HepG2 (cell line): ENCODE data around the gene SYCE3. TPM values are rescaled to one million over a fixed set of nuclear protein-coding genes. Genes with fewer than 3 reads are reported as not detected.

ENCODE experiments used
- BRF2 ChIP-seq: sonication (generic); formaldehyde crosslinking; IDR thresholded peaks from 2 replicates; pipeline ENCODE4 v1.8.1; 2022; ENCODE audit warnings: mild to moderate bottlenecking, missing genetic modification reagents
- DDIT3 ChIP-seq: sonication (generic); formaldehyde crosslinking; IDR thresholded peaks from 2 replicates; pipeline ENCODE4 v1.4.0; 2020; ENCODE audit warnings: mild to moderate bottlenecking, missing genetic modification reagents
- DR1 ChIP-seq: sonication (generic); formaldehyde crosslinking; IDR thresholded peaks from 2 replicates; pipeline ENCODE4 v1.8.0; 2021; ENCODE audit warnings: mild to moderate bottlenecking, missing genetic modification reagents, inconsistent platforms
- ETV5 ChIP-seq: IDR thresholded peaks from 2 replicates; pipeline ENCODE4 v1.6.1; 2018; ENCODE audit warnings: missing biosample characterization, missing genetic modification reagents, inconsistent platforms, borderline replicate concordance
- FOXK2 ChIP-seq: fragments of 450-650 bp; IDR thresholded peaks from 2 replicates; pipeline ENCODE4 v1.6.1; 2016
- KLF11 ChIP-seq: IDR thresholded peaks from 2 replicates; pipeline ENCODE4 v1.6.1; 2016; ENCODE audit warnings: missing compliant biosample characterization
- MAF1 ChIP-seq: sonication (generic); formaldehyde crosslinking; IDR thresholded peaks from 2 replicates; pipeline ENCODE4 v1.5.0; 2020; ENCODE audit warnings: missing genetic modification reagents, borderline replicate concordance
- PAXIP1 ChIP-seq: sonication (generic); formaldehyde crosslinking; conservative IDR thresholded peaks from 2 replicates; pipeline ENCODE4 v1.4.0; 2020; ENCODE audit warnings: mild to moderate bottlenecking, missing genetic modification reagents, moderate library complexity
- STAT5B ChIP-seq: sonication (generic); formaldehyde crosslinking; IDR thresholded peaks from 2 replicates; pipeline ENCODE4 v1.4.0; 2020; ENCODE audit warnings: missing genetic modification reagents
- ZFP1 ChIP-seq: IDR thresholded peaks from 2 replicates; pipeline ENCODE4 v1.6.1; 2016
- ZFP62 ChIP-seq: sonication (generic); formaldehyde crosslinking; IDR thresholded peaks from 2 replicates; pipeline ENCODE4 v1.4.0; 2020; ENCODE audit warnings: missing genetic modification reagents
- ZMYM3 ChIP-seq: sonication (generic); formaldehyde crosslinking; IDR thresholded peaks from 2 replicates; pipeline ENCODE4 v1.5.1; 2020; ENCODE audit warnings: mild to moderate bottlenecking, missing genetic modification reagents
- ZNF274 ChIP-seq: sonication (generic); formaldehyde crosslinking; IDR thresholded peaks from 2 replicates; pipeline ENCODE4 v1.5.1; 2020; ENCODE audit warnings: mild to moderate bottlenecking, missing genetic modification reagents
- ZNF318 ChIP-seq: sonication (generic); formaldehyde crosslinking; IDR thresholded peaks from 2 replicates; pipeline ENCODE4 v1.4.0; 2020; ENCODE audit warnings: mild to moderate bottlenecking, missing genetic modification reagents
- ZNF362 ChIP-seq: sonication (generic); formaldehyde crosslinking; IDR thresholded peaks from 2 replicates; pipeline ENCODE4 v1.4.0; 2020; ENCODE audit warnings: missing genetic modification reagents, mild to moderate bottlenecking, borderline replicate concordance
- polyA plus RNA-seq, 8 experiments: library from polyadenylated mRNA; depleted of rRNA in 3 of 8; stranded (reverse) in 7 of 8; unstranded in 1 of 8; fragments of >200 nt; fragmentation: Illumina TruSeq in 4 of 8; extraction: Trizol in 4 of 8; gene quantifications; 2 replicates each; pipeline versions ENCODE4 v1.2.1 to v1.2.3, GENCODE V29; 2011 to 2016; ENCODE audit warnings: low read depth in 4 of 8, missing spikeins in 1 of 8, mixed read lengths in 1 of 8; ENCODE audit not compliant: insufficient read depth in 1 of 8
- total RNA-seq, 5 experiments: library from RNA; depleted of rRNA; stranded (reverse); fragments of >200 nt; fragmentation: Illumina TruSeq; extraction: Trizol; gene quantifications; 2 replicates each; pipeline ENCODE4 v1.2.3, GENCODE V29; 2016; ENCODE audit warnings: low read depth in 1 of 5

The SYCE3 gene
- total and polyA plus RNA-seq, 2 of the 13 experiments (the other 11 are each of a cell fraction or from before 2014, with no cell fraction given) = not detected

GRCh38 chr22:50507991-50508884 lies 54.5 kb downstream of the SYCE3 start, which contains the start of gene NCAPH2 (continued):
- TF ChIP-seq ZNF318 (no peak), KLF11 (CRISPR knock-in tag) (0 out of 2 replicates have a peak, but pooled peaks have one; percentile 20), DDIT3 (CRISPR knock-in tag) (no peak), MAF1 (no peak), DR1 (CRISPR knock-in tag) (peak; percentile 74), FOXK2 (no peak), PAXIP1 (CRISPR knock-in tag) (no peak), ZFP1 (CRISPR knock-in tag) (no peak), STAT5B (CRISPR knock-in tag) (no peak), ZNF362 (CRISPR knock-in tag) (no peak), BRF2 (CRISPR knock-in tag) (no peak), ZFP62 (0 out of 2 replicates have a peak, but pooled peaks have one; percentile 84), ZMYM3 (no peak), ZNF274 (CRISPR knock-in tag) (no peak), ETV5 (CRISPR knock-in tag) (peak; percentile 62)
